Stimulated activated CD8-positive, alpha-beta memory T cell treated with anti-CD3 and anti-CD28 coated beads, Interleukin-12 subunit alpha, Interleukin-12 subunit beta, amount 100 ng/mL, for 24 hours (primary cell): ENCODE data around the gene SLC25A17.
A peak's percentile ranks its signal among the peaks of the same experiment; 100 is the strongest.
"Not testable (repeated sequence)": the region's sequence is repeated elsewhere in the genome, so short reads cannot be mapped to it uniquely, and the experiment has no call there.

Experiments
- DNase-seq: peaks from one replicate; pipeline ENCODE4 v3.0.0-alpha.2; 2020; ENCODE audit errors: extremely low read depth

SLC25A17 gene, protein sequence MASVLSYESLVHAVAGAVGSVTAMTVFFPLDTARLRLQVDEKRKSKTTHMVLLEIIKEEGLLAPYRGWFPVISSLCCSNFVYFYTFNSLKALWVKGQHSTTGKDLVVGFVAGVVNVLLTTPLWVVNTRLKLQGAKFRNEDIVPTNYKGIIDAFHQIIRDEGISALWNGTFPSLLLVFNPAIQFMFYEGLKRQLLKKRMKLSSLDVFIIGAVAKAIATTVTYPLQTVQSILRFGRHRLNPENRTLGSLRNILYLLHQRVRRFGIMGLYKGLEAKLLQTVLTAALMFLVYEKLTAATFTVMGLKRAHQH

DNA sequence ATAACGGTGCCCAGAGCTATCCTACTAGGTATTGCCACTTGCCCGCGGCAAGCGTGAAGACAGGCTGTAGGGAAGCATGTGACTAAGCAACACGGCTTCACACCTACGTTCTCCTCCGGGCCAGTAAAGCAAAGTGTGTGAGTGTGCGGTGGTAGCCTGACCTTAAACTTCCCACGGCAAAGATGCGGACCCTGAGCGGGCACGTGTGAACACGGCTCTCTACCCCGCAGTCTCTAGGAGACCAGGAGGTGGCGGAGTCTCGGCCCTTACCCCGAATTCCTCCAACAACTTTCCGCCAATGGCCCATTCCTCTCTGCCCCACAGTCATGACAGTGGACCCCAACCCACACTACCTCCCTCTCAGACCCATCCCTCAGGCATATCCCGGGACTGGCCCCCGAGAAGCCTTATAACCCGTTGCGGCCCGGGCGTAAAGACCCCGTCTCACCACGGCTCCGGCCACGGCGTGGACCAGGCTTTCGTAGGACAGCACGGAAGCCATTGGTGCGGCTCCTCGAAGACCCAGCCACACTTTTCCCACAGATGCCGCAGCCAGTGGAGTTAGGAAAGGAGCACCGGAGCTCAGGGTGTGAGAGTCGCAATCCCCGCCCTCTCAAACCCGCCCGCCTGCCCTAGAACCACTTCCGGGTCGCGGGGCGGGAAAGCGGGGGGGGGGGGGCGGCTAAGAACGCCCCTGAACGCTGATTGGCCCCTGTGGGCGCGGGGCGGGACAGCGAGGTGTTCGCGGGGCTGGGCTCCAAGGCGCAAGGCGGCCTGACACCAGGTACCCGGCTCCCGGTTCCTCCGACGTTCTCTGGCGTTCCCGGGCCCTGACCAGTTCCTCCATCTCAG, at the start of gene SLC25A17:
SLC25A17 (minus strand) TSS at position 600 of the 852 bp plus-strand sequence; CDS start at position 502, 98 bp downstream.
- peak; percentile 66 for DNase-seq

GRCh38 chr22:40868379-40868778, 49.2 kb upstream of the SLC25A17 start:
- DNase-seq, result not testable (repeated sequence)

GRCh38 chr22:40867109-40867508, 48.0 kb upstream of the SLC25A17 start:
- no peak for DNase-seq

DNA sequence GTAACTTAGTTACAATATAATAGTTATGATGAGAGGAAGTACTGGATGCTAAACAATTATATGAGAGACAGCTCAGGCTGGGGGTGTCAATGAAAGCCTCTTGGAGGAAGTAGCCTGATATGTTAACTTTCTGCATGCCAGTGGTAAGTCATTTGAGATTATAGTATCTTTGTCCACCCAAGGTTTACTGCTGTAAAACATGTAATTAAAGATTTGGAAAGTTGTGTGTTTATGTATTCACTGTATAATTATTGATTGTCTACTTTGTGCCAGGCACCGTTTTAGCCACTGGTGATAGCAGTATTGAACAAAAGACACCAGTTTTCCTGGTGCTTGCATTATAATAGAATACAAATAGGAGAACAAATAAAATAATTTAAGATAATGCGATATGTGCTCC, 43.4 kb upstream of the SLC25A17 start:
- DNase-seq, result no peak

- DNase-seq, result no peak
These were observed 42.9 kb upstream of the SLC25A17 start, which contains the start of gene DNAJB7 for GRCh38 chr22:40862013-40862412. DNAJB7 (minus strand) TSS chr22:40862113; CDS start chr22:40861994, 119 bp downstream.

DNA sequence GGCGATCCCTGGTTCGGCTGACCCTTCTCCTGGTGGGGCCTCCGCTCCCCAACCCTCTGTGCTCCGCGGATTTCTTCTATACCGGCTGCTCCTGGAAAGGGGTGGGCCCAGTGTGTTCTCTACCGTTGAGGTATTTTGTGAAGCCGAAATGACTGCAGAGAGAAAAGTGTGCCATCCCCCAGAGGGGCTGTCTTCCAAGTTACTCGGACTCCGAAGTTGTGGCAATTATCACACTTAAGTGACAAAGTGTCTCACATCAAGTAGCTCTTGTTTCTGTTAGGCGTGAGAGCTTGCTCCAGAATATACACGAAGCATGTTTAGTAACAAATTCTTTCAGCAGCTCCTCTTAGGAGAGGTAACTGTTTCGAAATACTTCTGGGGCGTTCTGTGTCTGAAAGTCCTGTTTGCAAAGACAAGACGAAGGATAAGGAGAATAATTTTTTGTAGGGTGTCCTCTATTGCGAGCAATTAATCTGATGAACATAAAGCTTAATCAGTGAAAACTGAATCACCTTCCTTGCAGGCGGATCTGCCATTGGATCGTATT, 38.2 kb upstream of the SLC25A17 start:
- no peak for DNase-seq

DNA sequence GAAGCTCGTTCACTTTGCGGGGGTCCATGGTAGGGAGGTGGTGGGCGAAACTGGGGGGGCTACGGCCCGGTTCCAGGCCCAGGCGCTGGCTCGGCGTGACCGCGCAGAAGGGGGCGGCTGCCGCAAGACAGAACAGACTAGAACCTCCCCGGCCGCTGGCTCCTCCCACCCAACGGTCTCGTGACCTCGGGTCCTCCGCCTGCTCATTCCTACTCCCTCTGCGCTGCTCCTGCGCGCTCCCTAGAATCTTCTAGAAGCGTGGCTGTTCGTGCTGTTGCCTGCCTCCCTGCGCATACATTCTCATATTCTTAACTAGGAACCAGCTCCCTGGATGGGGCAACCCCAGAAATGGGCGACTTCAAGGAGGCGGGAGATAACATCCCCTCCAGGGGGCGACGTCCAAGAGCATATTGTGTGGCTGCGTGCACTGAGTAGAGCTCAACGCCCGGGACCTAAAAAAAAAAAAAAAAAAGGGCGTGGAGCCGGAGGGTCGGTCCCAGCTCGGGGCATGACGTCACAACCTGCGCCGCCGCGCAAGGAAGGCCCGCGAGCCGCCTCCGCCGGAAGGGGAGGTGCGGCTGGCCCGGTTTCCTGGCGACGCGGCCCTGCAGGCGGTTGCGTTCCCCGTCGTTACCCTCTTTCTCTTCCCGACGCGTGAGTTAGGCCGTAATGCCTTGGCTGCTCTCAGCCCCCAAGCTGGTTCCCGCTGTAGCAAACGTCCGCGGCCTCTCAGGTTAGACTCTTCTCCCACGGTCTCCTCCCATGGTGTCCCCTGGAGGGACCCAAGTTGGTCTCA, 37.6 kb upstream of the SLC25A17 start, which contains the start of the genes ST13 and XPNPEP3:
ST13 (minus strand) TSS at position 127 of the 796 bp plus-strand sequence; CDS start at position 28, 99 bp downstream.
XPNPEP3 (plus strand) TSS at position 636 of the 796 bp plus-strand sequence; CDS start at position 670, 34 bp downstream.
- peak; percentile 91 for DNase-seq

- no peak for DNase-seq
These were observed 36.9 kb upstream of the SLC25A17 start for GRCh38 chr22:40855979-40856512.

DNA sequence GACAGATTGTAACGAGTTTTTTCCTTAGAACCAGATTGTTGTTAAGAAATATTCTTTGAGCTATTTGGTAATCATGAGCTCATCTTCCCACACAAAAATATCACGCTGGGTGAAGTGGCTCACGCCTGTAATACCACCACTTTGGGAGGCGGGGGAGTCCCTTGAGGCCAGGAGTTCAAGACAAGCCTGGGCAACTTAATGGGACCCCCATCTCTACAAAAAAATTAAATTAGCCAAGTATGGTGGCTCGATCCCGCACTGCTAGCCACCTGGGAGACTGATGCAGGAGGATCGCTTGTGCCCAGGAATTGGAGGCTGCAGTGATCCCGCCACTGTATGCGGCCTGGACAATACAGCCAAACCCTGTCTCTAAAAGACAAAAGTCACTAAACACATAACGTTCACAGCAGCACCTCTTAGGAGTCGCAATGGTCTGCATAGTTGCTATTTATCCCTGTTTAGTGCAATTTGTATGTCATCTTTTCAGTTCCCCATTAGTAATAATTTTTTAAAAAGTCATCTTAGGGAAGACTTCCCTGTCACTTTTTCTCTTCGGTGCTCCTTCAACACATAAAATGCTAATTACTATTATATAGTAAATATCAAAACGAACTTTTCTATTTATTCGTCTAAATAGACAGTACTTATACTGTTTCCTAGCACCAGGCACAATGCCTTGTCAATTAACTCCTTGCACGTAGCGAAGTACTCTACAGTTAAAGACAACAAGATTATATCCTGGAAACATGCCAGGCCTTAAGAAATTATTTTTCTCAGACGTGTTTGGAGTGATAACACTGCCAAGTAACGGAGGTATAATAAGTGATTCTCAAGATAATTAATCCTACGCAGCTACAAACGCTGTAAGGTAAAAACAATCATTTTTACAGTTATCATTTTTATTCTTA, 36.2 kb upstream of the SLC25A17 start:
- no peak for DNase-seq

DNA sequence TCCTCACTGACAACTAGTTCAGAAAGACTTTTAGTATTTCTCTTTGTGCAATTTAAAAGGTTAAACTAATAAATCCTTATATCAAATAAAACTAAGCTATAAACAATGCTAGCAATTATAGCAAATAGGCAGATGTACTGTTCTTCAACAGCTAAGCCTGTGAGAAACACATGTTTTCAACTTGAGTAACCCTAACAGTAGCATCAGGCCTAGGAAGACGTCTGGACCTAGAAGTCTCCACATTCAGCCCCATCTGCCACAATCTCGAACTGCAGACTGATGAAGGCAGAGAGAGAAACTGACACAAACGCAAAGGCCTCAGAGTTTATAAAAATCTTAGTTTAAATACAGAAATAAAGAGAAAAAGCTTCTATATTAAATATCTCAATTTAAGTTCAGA, 34.8 kb upstream of the SLC25A17 start:
- DNase-seq, result no peak

DNA sequence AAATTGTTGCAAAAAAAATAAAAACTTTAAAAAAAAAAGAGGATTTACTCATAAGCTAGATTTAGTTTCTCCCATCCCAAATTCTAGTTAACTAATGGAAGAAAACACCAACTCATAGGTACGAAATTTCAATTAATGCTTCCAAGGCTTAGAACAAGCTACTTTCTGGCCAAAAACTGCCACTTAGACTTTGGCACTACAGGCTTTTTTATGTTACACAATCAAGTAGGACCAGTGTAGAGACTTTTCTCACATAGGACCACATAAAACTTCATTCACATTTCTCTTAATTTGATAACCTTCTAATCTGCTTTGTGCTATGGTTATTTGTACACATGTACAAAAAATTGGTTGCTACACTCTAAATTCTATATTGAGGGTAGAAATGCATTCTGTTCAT, 34.2 kb upstream of the SLC25A17 start:
- no peak for DNase-seq

DNA sequence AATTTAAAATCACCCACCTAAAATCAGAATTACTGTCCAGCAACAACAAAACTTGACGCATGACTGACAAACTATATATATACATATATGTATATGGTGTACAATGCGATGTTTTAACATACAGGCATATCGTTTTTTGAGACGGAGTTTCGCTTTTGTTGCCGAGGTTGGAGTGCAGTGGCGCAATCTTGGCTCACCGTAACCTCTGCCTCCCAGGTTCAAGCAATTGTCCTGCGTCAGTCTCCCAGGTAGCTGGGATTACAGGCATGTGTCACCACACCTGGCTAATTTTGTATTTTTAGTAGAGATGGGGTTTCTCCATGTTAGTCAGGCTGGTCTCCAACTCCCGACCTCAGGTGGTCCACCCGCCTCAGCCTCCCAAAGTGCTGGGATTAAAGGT, 26.7 kb upstream of the SLC25A17 start:
- DNase-seq, result not testable (repeated sequence)

DNA sequence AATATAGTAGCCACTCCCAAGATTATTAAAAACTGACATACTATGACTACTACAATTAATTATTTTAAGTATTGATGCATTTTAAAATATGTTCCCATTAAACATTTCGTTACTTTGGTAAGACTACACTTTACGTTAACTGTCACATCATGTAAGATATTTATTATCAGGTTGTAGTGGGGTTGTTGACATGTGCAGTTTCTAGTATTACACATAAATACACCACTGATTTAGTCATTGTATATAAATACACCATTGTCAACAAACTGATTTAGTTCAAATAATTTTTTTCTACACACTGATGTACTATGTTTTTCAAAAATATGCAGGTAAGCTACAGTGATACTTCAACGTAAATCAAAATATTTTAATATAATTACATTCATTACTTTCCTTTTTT, 25.8 kb upstream of the SLC25A17 start:
- DNase-seq, result no peak

- DNase-seq, result no peak
These were observed 19.3 kb upstream of the SLC25A17 start for GRCh38 chr22:40838486-40838885.

GRCh38 chr22:40834619-40835018, 15.5 kb upstream of the SLC25A17 start:
- no peak for DNase-seq

GRCh38 chr22:40829131-40829530, 10.0 kb upstream of the SLC25A17 start:
- DNase-seq, result no peak

DNA sequence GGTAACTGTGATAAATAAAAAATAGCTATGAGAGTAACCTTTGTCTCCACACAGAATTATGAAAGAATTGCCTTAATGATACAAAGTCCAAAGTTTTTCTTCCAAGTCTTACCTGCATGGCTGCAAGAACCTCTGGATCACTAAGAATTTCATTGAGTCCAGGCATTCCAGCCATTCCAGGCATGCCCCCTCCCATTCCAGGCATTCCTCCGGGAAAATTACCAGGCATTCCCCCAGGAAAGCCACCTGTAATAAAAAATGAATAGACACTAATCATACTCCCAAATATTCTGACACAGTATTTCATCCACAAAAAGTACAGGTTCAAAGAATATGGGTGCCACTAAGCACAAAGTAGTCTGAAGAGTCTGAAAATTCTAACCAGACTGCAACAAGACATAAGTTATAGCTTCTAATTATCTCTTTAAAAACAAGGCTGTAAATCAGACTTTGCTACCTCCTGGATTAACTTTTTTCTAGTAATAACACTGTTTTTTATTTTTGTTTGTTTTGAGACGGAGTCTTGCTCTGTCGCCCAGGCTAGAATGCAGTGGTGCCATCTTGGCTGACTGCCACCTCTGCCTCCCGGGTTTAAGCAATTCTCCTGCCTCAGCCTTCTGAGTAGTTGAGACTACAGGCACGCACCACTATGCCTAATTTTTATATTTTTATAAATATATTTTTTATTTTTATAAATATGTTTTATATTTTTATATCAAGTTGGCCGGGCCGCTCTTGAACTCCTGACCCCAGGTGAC, 8.0 kb upstream of the SLC25A17 start:
- DNase-seq, result no peak

DNA sequence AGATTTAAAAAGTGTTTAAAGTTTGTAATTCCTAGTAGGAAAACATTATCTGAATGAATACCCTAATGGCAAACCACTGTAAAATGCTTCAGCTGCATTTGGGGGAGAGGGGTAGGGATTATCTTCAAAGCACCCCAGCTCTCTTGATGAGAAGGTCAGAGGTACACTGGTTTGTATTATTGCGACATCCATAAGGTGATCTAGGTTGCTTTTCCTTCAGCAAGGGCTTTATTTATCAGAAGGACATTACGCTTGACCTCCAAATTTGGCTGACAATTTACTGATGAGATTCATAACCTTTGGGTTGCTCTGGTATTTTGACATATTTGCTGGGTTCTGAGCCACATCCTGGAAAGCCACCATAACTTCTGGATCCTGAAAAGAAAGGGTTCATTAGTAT, 7.1 kb upstream of the SLC25A17 start:
- DNase-seq, result not testable (repeated sequence)

DNA sequence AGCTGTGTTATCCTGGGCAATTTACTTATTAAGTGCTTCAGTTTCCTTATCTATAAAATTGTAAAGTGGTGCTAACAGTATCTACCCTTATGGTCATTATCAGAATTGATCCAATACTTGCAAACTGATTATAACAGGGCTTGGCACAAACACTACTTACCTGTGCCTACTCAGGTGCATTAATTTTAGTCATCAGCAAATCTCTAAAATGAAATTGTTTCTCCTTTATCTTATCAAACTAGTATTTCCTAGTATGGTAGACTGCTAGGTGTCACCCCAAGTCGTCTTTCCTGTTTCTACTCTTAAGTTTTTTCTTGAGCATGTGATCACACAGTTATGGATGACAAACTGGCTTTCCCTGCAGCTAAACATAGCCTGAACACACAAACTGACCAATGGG, 4.3 kb upstream of the SLC25A17 start:
- DNase-seq, result no peak
